Endothelial cell of umbilical vein (primary cell): ENCODE measurements around the gene ATP6V1B1. TPM values are rescaled to one million over a fixed set of nuclear protein-coding genes. Genes with fewer than 3 reads are reported as not detected.

ENCODE experiments used
- BruUV-seq: library from RNA; stranded (reverse); fragments of 400-500 nt; replicated peaks from 2 replicates; lab custom pipeline; 2021; lab: Mats Ljungman, UMichigan
- CTCF ChIA-PET: fragments of 300-600, 350-600 bp; sonication (Branson Sonifier 250); formaldehyde crosslinking; loops from one replicate; lab custom pipeline; 2021; ENCODE audit warnings: antibody characterized with exemption, inconsistent platforms; lab: Charles Lee
- POLR2A ChIA-PET: fragments of 300-600, 350-600 bp; sonication (Branson Sonifier 250); formaldehyde crosslinking; loops from one replicate; lab custom pipeline; 2021; ENCODE audit warnings: antibody characterized with exemption, inconsistent platforms; lab: Charles Lee
- DNase-seq: peaks from one replicate; pipeline ENCODE4 v3.0.0-alpha.2; 2011; ENCODE audit warnings: low read depth, low spot score
- FAIRE-seq: peaks from 2 replicates; lab custom pipeline; 2011; peaks lifted over from hg19 to GRCh38; lab: Jason Lieb, UNC
- H2AFZ ChIP-seq: 2 replicates; pipeline ENCODE4 v1.6.0; 2012; ENCODE audit warnings: low read depth, low read length, control low read depth, inconsistent platforms
- H3K27ac ChIP-seq: 2 replicates; pipeline ENCODE4 v1.5.1; 2011; ENCODE audit warnings: low read depth, mild to moderate bottlenecking, control low read depth, low read length, moderate library complexity; ENCODE audit not compliant: insufficient read depth
- H3K27me3 ChIP-seq, 2 experiments: 2 replicates each; pipeline versions ENCODE4 v1.6.0 to v1.6.1; 2011; ENCODE audit warnings: low read length in 2 of 2, mixed read lengths in 1 of 2; ENCODE audit not compliant: control insufficient read depth in 2 of 2, insufficient read depth in 2 of 2
- H3K36me3 ChIP-seq, 2 experiments: 2 replicates in 1 of 2; 3 replicates in 1 of 2; pipeline ENCODE4 v1.5.1; 2011; ENCODE audit warnings: low read length in 2 of 2, mild to moderate bottlenecking in 1 of 2, moderate library complexity in 1 of 2; ENCODE audit not compliant: control insufficient read depth in 2 of 2, insufficient read depth in 2 of 2; ENCODE audit errors: extremely low read depth in 1 of 2
- H3K4me1 ChIP-seq: 3 replicates; pipeline ENCODE4 v1.5.1; 2011; ENCODE audit warnings: mild to moderate bottlenecking, low read length; ENCODE audit not compliant: control insufficient read depth, insufficient read depth; ENCODE audit errors: extremely low read depth
- H3K4me2 ChIP-seq: 2 replicates; pipeline ENCODE4 v1.6.1; 2011; ENCODE audit warnings: low read length, control low read depth, mixed read lengths; ENCODE audit not compliant: insufficient read depth
- H3K4me3 ChIP-seq, 3 experiments: fragments of 200-600 bp in 1 of 3; sonication (generic), shearing (Covaris generic) in 1 of 3; replicated peaks in 1 of 3; 2 replicates each; pipeline ENCODE4 v1.5.1; 2011 to 2016; ENCODE audit warnings: control low read depth in 3 of 3, low read length in 3 of 3, mild to moderate bottlenecking in 2 of 3, inconsistent platforms in 1 of 3, low read depth in 1 of 3, moderate library complexity in 1 of 3; ENCODE audit not compliant: insufficient read depth in 1 of 3
- H3K79me2 ChIP-seq: 2 replicates; pipeline ENCODE4 v1.6.0; 2012; ENCODE audit warnings: low read length, inconsistent platforms; ENCODE audit not compliant: control insufficient read depth, insufficient read depth
- H3K9ac ChIP-seq: replicated peaks from 2 replicates; pipeline ENCODE3; 2011; ENCODE audit warnings: low read length, control low read depth; ENCODE audit not compliant: insufficient read depth; ENCODE audit errors: extremely low read depth
- H3K9me1 ChIP-seq: replicated peaks from 3 replicates; pipeline ENCODE4 v1.6.0; 2011; ENCODE audit warnings: mild to moderate bottlenecking, low read length; ENCODE audit not compliant: control insufficient read depth, insufficient read depth; ENCODE audit errors: extremely low read depth
- H3K9me3 ChIP-seq: replicated peaks from 2 replicates; pipeline ENCODE4 v1.5.1; 2012; ENCODE audit warnings: low read length, inconsistent platforms; ENCODE audit not compliant: control insufficient read depth, insufficient read depth
- H4K20me1 ChIP-seq: replicated peaks from 2 replicates; pipeline ENCODE3; 2011; ENCODE audit warnings: mild to moderate bottlenecking, low read length; ENCODE audit not compliant: control insufficient read depth, insufficient read depth; ENCODE audit errors: extremely low read depth
- EZH2 ChIP-seq: IDR thresholded peaks from 2 replicates; pipeline ENCODE4 v1.6.1; 2012; ENCODE audit warnings: borderline replicate concordance, low read depth, mild to moderate bottlenecking, moderate library complexity, low read length, inconsistent platforms; ENCODE audit not compliant: severe bottlenecking
- FOS ChIP-seq: IDR thresholded peaks from 2 replicates; pipeline ENCODE4 v1.6.1; 2011; ENCODE audit warnings: mild to moderate bottlenecking, low read length, moderate library complexity, borderline replicate concordance; ENCODE audit not compliant: insufficient read depth
- GATA2 ChIP-seq: IDR thresholded peaks from 2 replicates; pipeline ENCODE4 v1.7.0; 2011; ENCODE audit warnings: low read depth, mild to moderate bottlenecking, moderate library complexity, mixed read lengths, low read length; ENCODE audit not compliant: insufficient read length, insufficient read depth
- JUN ChIP-seq: IDR thresholded peaks from 2 replicates; pipeline ENCODE4 v1.6.1; 2011; ENCODE audit warnings: borderline replicate concordance, low read depth; ENCODE audit not compliant: insufficient read length, insufficient read depth
- MYC ChIP-seq: IDR thresholded peaks from one replicate; pipeline ENCODE4 v1.6.1; 2011; ENCODE audit warnings: mild to moderate bottlenecking, low read depth, low read length
- POLR2A ChIP-seq: IDR thresholded peaks from 2 replicates; pipeline ENCODE4 v1.6.1; 2012; ENCODE audit warnings: low read depth, mild to moderate bottlenecking, control low read depth, low read length
- POLR2AphosphoS5 ChIP-seq: IDR thresholded peaks from 2 replicates; pipeline ENCODE4 v1.6.1; 2012; ENCODE audit warnings: low read depth, mild to moderate bottlenecking, control low read depth, low read length, moderate library complexity; ENCODE audit not compliant: insufficient read depth
- dilution Hi-C: fragments of 300-500 bp; cut with MboI; formaldehyde crosslinking; loops from one replicate; pipeline ENCODE4 v1.15.0; 2019; ENCODE audit warnings: low sequenced_read_pairs; ENCODE audit not compliant: extremely low pct_ligation_motif_present
- intact Hi-C: fragments of 100-400 bp; cut with micrococcal nuclease; formaldehyde crosslinking; loops from one replicate; pipeline ENCODE4 v1.10.0; 2022
- polyA plus RNA-seq, 4 experiments: library from polyadenylated mRNA; depleted of rRNA in 3 of 4; stranded (reverse) in 3 of 4; unstranded in 1 of 4; fragments of >200 nt; gene quantifications; 2 replicates each; pipeline versions ENCODE4 v1.2.1 to v1.2.3, GENCODE V29; 2011 to 2012; ENCODE audit warnings: missing spikeins in 1 of 4
- total RNA-seq: library from RNA; stranded (reverse); gene quantifications from 2 replicates; pipeline ENCODE4 v1.2.3, GENCODE V29; 2021
- TF ChIP-seq, protein P1 (sequence below): IDR thresholded peaks from 2 replicates; pipeline ENCODE4 v1.6.1; 2011; ENCODE audit not compliant: insufficient read depth, insufficient read length
- TF ChIP-seq, protein P2 (sequence below), 2 donors: IDR thresholded peaks; 1 replicate in 1 of 2; 2 replicates in 1 of 2; pipeline ENCODE4 v1.5.1; 2011; ENCODE audit warnings: low read length in 2 of 2, mild to moderate bottlenecking in 2 of 2, moderate library complexity in 2 of 2, control low read depth in 1 of 2, inconsistent platforms in 1 of 2, low read depth in 1 of 2; ENCODE audit not compliant: insufficient read depth in 1 of 2; ENCODE audit errors: extremely low read depth in 1 of 2

The ATP6V1B1 gene
- total and polyA plus RNA-seq, 2 donors (not counting 3 experiments of a cell fraction or from before 2014, with no cell fraction given), result 0.77 TPM; not detected in 1

DNA sequence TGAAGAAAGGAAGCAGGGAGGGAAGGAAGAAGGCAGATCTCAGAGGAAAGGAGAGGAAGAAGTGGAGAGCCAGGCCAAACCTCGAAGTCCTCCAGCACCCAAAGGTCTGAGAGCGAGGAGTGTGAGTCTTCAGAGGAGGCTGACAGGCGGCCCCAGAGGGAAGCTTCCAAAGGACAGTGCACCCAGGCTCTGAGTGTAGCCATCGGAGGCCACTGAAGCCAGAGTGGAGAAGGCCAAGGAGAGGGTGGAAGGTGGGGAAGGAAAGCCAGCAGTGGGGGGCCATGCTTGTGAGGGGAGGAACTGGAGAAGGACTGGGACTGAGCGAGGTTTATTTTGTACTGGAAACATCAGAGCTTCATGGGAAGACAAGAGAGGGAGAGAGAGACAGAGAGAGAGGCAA is 6.0 kb downstream of the ATP6V1B1 start:
- dilution Hi-C loops, result no loop called here
- Histone ChIP-seq H2AFZ (no peak overlapping the region), H3K4me3 (no peak overlapping the region), H3K36me3 (no peaks in the 10 kb centered on the region), H4K20me1 (no peaks in the 10 kb centered on the region), H3K9me3 (no peaks in the 10 kb centered on the region), H3K27ac (no peak overlapping the region), H3K4me2 (no peak overlapping the region), H3K27me3 (peaks cover 0 to 2% of the 10 kb centered on the region in 2 experiments), H3K9ac (no peak overlapping the region), H3K9me1 (no peaks in the 10 kb centered on the region), H3K4me1 (no peaks in the 10 kb centered on the region), H3K79me2 (no peaks in the 10 kb centered on the region)
- no TSS peak for BruUV-seq
- FAIRE-seq (no peak), DNase-seq (no peak)
- ChIA-PET CTCF (interaction anchor here (1.4 to 1.9 kb wide), 2 partner anchors 22 to 71 kb away, joined by 4 to 8 read pairs; no protein-coding TSS in a partner anchor), POLR2A (no interaction called here)
- intact Hi-C loops, result no loop called here
- no peak for TF ChIP-seq MYC
- TF ChIP-seq POLR2AphosphoS5, result no peak
- TF ChIP-seq GATA2, result no peak
- TF ChIP-seq, protein P1, sequence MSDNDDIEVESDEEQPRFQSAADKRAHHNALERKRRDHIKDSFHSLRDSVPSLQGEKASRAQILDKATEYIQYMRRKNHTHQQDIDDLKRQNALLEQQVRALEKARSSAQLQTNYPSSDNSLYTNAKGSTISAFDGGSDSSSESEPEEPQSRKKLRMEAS, result no peak

DNA sequence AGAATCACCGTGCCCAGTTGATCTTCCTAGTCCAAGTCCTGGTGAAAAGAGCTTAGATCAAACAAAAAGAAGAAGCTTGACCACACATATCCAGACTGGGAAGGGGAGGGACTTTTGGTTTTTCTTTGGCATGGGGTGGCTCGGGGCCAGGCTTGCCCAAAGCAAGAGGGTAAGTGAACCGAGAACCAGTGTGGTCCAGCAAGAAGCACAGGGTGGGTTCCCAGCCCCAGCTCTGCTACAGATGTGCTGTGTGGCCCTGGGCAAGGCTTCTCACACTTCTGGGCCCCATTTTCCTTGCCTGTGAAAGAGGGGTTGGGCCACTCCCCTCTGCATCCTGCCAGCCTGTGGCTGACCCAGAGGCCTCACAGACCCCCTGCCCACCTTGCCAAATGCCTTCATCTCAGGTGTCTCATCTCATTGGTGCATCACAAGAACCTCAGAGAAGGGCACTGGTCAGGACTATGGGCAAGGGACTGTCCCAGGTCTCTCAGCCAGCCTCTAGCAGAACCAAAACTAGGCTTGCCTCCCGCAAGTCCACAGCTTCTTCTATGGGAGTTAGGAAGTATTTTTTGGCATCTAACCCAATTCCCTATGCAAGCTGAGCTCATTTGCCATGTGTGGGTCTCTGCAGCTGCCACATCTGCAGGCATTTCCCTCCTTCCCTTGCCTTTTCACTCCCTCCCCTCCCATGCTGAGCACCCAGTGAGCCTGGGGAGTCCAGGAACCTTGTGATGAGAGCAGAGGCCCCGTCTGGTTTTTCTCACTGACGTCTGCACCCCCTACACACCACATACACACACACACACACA is 6.9 kb downstream of the ATP6V1B1 start:
- Histone ChIP-seq H4K20me1 (no peaks in the 10 kb centered on the region), H2AFZ (no peak overlapping the region), H3K4me1 (peaks cover 6% of the 10 kb centered on the region), H3K9ac (no peak overlapping the region), H3K27me3 (peaks cover 0 to 2% of the 10 kb centered on the region in 2 experiments), H3K4me2 (no peak overlapping the region), H3K36me3 (no peaks in the 10 kb centered on the region), H3K9me1 (no peaks in the 10 kb centered on the region), H3K9me3 (no peaks in the 10 kb centered on the region), H3K27ac (no peak overlapping the region), H3K4me3 (no peak overlapping the region), H3K79me2 (no peaks in the 10 kb centered on the region)
- CTCF ChIA-PET, result interaction anchor here (1.4 to 1.9 kb wide), 3 partner anchors 22 to 153 kb away, joined by 4 to 8 read pairs (median 4); no protein-coding TSS in a partner anchor
- dilution Hi-C loops (no loop called here), intact Hi-C loops (no loop called here)
- TF ChIP-seq FOS, result no peak
- TF ChIP-seq MYC, result no peak
- no peak for TF ChIP-seq POLR2AphosphoS5
- TF ChIP-seq, protein P2, sequence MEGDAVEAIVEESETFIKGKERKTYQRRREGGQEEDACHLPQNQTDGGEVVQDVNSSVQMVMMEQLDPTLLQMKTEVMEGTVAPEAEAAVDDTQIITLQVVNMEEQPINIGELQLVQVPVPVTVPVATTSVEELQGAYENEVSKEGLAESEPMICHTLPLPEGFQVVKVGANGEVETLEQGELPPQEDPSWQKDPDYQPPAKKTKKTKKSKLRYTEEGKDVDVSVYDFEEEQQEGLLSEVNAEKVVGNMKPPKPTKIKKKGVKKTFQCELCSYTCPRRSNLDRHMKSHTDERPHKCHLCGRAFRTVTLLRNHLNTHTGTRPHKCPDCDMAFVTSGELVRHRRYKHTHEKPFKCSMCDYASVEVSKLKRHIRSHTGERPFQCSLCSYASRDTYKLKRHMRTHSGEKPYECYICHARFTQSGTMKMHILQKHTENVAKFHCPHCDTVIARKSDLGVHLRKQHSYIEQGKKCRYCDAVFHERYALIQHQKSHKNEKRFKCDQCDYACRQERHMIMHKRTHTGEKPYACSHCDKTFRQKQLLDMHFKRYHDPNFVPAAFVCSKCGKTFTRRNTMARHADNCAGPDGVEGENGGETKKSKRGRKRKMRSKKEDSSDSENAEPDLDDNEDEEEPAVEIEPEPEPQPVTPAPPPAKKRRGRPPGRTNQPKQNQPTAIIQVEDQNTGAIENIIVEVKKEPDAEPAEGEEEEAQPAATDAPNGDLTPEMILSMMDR (IDR thresholded peaks at IDR 0.05; ENCODE audit: extremely low read depth in 1 of 2, insufficient read depth in 1 of 2, low read depth in 1 of 2, low read length in 2 of 2), result no peak
- TF ChIP-seq EZH2, result no peak
- no peak for TF ChIP-seq GATA2
- TF ChIP-seq POLR2A, result no peak
- TF ChIP-seq, protein P1, result no peak
- no peak for TF ChIP-seq JUN
- POLR2A ChIA-PET, result no interaction called here
- FAIRE-seq (no peak), DNase-seq (no peak)
- BruUV-seq, result no TSS peak
